PFSK-1 (cell line): ENCODE data around the gene ANO10.

ENCODE experiments used
- FOXP2 ChIP-seq: optimal IDR thresholded peaks from 2 replicates; pipeline ENCODE3; 2011; ENCODE audit warnings: borderline replicate concordance, control low read depth, inconsistent platforms; ENCODE audit not compliant: insufficient read depth; ENCODE audit errors: extremely low read length, extremely low read depth
- POLR2AphosphoS5 ChIP-seq: IDR thresholded peaks from 2 replicates; pipeline ENCODE4 v1.6.1; 2012; ENCODE audit warnings: low read depth, mild to moderate bottlenecking, control low read depth, low read length, moderate library complexity
- SIN3A ChIP-seq: IDR thresholded peaks from 2 replicates; pipeline ENCODE4 v1.6.1; 2012; ENCODE audit warnings: mild to moderate bottlenecking, low read length, moderate library complexity, borderline replicate concordance; ENCODE audit not compliant: insufficient read depth
- TAF1 ChIP-seq: IDR thresholded peaks from 2 replicates; pipeline ENCODE4 v1.6.1; 2012; ENCODE audit warnings: low read length, control low read depth, borderline replicate concordance; ENCODE audit not compliant: insufficient read depth
- TF ChIP-seq, protein P1 (sequence below), 2 experiments: IDR thresholded peaks; 2 replicates each; pipeline versions ENCODE4 v1.6.1 to v1.8.0; 2011 to 2012; ENCODE audit warnings: low read depth in 2 of 2, low read length in 2 of 2, control low read depth in 1 of 2, inconsistent platforms in 1 of 2, mild to moderate bottlenecking in 1 of 2, moderate library complexity in 1 of 2; ENCODE audit not compliant: insufficient read depth in 1 of 2

DNA sequence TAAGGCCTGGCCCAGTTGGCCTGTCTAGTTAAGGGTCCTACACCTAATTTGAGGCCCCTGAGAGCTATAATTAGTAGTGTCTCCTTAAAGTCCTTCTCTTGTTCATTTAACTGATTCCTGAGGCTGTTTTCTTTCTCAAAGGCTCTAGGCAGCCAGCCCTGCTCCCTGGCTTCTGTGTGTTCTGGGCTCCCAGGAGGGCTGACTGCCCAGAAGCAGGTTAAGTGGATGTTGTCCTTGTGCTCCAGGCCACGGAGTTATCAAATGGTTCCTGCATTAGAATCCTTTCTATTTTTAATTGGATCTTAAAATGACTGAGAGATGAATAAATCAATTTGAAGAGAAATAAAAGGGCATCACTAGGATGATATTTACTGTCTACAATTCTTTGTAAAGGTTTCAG, 195.4 kb downstream of the ANO10 start:
- TF ChIP-seq, protein P1, sequence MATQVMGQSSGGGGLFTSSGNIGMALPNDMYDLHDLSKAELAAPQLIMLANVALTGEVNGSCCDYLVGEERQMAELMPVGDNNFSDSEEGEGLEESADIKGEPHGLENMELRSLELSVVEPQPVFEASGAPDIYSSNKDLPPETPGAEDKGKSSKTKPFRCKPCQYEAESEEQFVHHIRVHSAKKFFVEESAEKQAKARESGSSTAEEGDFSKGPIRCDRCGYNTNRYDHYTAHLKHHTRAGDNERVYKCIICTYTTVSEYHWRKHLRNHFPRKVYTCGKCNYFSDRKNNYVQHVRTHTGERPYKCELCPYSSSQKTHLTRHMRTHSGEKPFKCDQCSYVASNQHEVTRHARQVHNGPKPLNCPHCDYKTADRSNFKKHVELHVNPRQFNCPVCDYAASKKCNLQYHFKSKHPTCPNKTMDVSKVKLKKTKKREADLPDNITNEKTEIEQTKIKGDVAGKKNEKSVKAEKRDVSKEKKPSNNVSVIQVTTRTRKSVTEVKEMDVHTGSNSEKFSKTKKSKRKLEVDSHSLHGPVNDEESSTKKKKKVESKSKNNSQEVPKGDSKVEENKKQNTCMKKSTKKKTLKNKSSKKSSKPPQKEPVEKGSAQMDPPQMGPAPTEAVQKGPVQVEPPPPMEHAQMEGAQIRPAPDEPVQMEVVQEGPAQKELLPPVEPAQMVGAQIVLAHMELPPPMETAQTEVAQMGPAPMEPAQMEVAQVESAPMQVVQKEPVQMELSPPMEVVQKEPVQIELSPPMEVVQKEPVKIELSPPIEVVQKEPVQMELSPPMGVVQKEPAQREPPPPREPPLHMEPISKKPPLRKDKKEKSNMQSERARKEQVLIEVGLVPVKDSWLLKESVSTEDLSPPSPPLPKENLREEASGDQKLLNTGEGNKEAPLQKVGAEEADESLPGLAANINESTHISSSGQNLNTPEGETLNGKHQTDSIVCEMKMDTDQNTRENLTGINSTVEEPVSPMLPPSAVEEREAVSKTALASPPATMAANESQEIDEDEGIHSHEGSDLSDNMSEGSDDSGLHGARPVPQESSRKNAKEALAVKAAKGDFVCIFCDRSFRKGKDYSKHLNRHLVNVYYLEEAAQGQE (IDR thresholded peaks at IDR 0.05; ENCODE audit: insufficient read depth in 1 of 2, low read depth in 2 of 2, low read length in 2 of 2), result no peak
- TF ChIP-seq SIN3A, result no peak
- TF ChIP-seq TAF1, result no peak
- no peak for TF ChIP-seq POLR2AphosphoS5
- TF ChIP-seq FOXP2, result no peak
